ENCODE data around the gene SYT9. TPM values are rescaled to one million over a fixed set of nuclear protein-coding genes. Genes with fewer than 3 reads are reported as not detected.

SYT9 gene
- total and polyA plus RNA-seq, 2 of the 4 experiments (the other 2 are of a cell fraction), result not detected

DNA sequence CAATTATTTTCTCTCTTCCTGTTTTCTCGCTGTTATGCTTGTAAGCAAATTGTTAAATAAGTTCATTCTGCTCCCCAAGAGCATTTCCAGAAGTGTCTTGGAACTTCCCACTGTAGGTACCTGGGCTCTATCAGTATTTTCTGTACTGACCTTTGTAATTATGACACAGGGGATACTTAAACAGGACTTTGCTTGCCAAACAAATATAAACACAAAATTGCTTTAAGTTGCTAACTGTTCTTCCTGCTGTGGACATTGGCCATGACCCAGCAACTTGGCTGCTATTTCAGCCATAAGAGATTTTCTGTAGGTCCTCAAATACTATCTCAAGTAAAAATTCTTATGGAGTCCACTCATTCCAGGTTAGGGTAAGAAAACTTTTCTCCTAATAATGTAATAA, 30.1 kb downstream of the SYT9 start:
- DNase-seq (no peak), ATAC-seq (ENCODE audit: low read depth) (no peak)
- no peak overlapping the region for H3K27ac ChIP-seq (ENCODE audit: insufficient read depth, low read length)
- POLR2A ChIA-PET (ENCODE audit: unreplicated experiment), result no interaction called here
- H2AFZ ChIP-seq (replicated peaks; ENCODE audit: low read length, poor library complexity), result no peak overlapping the region
- WGBS, 2 experiments (ENCODE audit: extremely low coverage in 2 of 2, insufficient read length in 1 of 2), result no CpG with 5 or more reads among the region's 1 CpG
- H4K8ac ChIP-seq (ENCODE audit: low read depth in 2 of 2, low read length in 2 of 2), result no peak overlapping the region
- no peak overlapping the region for H2BK15ac ChIP-seq (ENCODE audit: low read depth, low read length)
- no peak overlapping the region for H3K4me2 ChIP-seq (ENCODE audit: low read depth, low read length)
- no peaks in the 10 kb centered on the region for H3K79me1 ChIP-seq (ENCODE audit: low read depth in 1 of 2, low read length in 2 of 2)
- no peaks in the 10 kb centered on the region for H3K4me1 ChIP-seq (ENCODE audit: control insufficient read depth, insufficient read depth, low read length)
- H2BK120ac ChIP-seq (ENCODE audit: low read depth, low read length), result no peak overlapping the region
- no peak overlapping the region for H2AK5ac ChIP-seq (ENCODE audit: low read depth, low read length)
- H2BK20ac ChIP-seq (ENCODE audit: low read depth, low read length), result no peak overlapping the region
- H3K36me3 ChIP-seq (ENCODE audit: control insufficient read depth, insufficient read depth, low read length), result no peaks in the 10 kb centered on the region
- intact Hi-C loops (cut with micrococcal nuclease) (no loop called here), dilution Hi-C loops (cut with HindIII; ENCODE audit: low sequenced_read_pairs, unreplicated experiment) (no loop called here), in situ Hi-C loops (cut with MboI; ENCODE audit: low sequenced_read_pairs) (no loop called here)
- no peak overlapping the region for H4K5ac ChIP-seq (ENCODE audit: low read depth, low read length)
- H3K9me1 ChIP-seq (ENCODE audit: insufficient read depth, low read length), result no peaks in the 10 kb centered on the region
- H3K9me3 ChIP-seq (ENCODE audit: control insufficient read depth, insufficient read depth, low read length), result no peaks in the 10 kb centered on the region
- no peak overlapping the region for H4K91ac ChIP-seq (ENCODE audit: insufficient read depth, low read depth, low read length)
- no peaks in the 10 kb centered on the region for H3K27me3 ChIP-seq (ENCODE audit: control insufficient read depth, insufficient read depth, low read length)
- TF ChIP-seq RFX5 (IDR thresholded peaks at IDR 0.05; ENCODE audit: low read depth, low read length), result no peak
- TF ChIP-seq MXI1 (IDR thresholded peaks at IDR 0.05; ENCODE audit: borderline replicate concordance, low read depth, low read length), result no peak
- no peak for TF ChIP-seq MAZ (IDR thresholded peaks at IDR 0.05; ENCODE audit: borderline replicate concordance, low read depth, low read length)
- TF ChIP-seq SMC3 (IDR thresholded peaks at IDR 0.05; ENCODE audit: low read depth, low read length), result no peak
- no peak for TF ChIP-seq NFE2L2 (IDR thresholded peaks at IDR 0.05; ENCODE audit: low read depth, low read length)
- no peak for TF ChIP-seq CHD1 (IDR thresholded peaks at IDR 0.05; ENCODE audit: low read depth, low read length)
- no peak for TF ChIP-seq CEBPB (IDR thresholded peaks at IDR 0.05; ENCODE audit: low read depth, low read length)
- no peak for TF ChIP-seq RCOR1 (IDR thresholded peaks at IDR 0.05; ENCODE audit: insufficient replicate concordance, low read length)
- TF ChIP-seq FOS (IDR thresholded peaks at IDR 0.05; ENCODE audit: low read depth, low read length), result no peak
- no peak for TF ChIP-seq BHLHE40 (IDR thresholded peaks at IDR 0.05; ENCODE audit: low read depth, low read length)
- TF ChIP-seq, protein P1, sequence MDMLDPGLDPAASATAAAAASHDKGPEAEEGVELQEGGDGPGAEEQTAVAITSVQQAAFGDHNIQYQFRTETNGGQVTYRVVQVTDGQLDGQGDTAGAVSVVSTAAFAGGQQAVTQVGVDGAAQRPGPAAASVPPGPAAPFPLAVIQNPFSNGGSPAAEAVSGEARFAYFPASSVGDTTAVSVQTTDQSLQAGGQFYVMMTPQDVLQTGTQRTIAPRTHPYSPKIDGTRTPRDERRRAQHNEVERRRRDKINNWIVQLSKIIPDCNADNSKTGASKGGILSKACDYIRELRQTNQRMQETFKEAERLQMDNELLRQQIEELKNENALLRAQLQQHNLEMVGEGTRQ (IDR thresholded peaks at IDR 0.05; ENCODE audit: low read depth, low read length), result no peak
- TF ChIP-seq, protein P2, sequence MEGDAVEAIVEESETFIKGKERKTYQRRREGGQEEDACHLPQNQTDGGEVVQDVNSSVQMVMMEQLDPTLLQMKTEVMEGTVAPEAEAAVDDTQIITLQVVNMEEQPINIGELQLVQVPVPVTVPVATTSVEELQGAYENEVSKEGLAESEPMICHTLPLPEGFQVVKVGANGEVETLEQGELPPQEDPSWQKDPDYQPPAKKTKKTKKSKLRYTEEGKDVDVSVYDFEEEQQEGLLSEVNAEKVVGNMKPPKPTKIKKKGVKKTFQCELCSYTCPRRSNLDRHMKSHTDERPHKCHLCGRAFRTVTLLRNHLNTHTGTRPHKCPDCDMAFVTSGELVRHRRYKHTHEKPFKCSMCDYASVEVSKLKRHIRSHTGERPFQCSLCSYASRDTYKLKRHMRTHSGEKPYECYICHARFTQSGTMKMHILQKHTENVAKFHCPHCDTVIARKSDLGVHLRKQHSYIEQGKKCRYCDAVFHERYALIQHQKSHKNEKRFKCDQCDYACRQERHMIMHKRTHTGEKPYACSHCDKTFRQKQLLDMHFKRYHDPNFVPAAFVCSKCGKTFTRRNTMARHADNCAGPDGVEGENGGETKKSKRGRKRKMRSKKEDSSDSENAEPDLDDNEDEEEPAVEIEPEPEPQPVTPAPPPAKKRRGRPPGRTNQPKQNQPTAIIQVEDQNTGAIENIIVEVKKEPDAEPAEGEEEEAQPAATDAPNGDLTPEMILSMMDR (conservative IDR thresholded peaks at IDR 0.05; ENCODE audit: low read depth, low read length), result no peak
- no peak for TF ChIP-seq RAD21 (IDR thresholded peaks at IDR 0.05; ENCODE audit: low read length)
- TF ChIP-seq, protein P3, sequence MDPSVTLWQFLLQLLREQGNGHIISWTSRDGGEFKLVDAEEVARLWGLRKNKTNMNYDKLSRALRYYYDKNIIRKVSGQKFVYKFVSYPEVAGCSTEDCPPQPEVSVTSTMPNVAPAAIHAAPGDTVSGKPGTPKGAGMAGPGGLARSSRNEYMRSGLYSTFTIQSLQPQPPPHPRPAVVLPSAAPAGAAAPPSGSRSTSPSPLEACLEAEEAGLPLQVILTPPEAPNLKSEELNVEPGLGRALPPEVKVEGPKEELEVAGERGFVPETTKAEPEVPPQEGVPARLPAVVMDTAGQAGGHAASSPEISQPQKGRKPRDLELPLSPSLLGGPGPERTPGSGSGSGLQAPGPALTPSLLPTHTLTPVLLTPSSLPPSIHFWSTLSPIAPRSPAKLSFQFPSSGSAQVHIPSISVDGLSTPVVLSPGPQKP (IDR thresholded peaks at IDR 0.05; ENCODE audit: borderline replicate concordance, low read depth, low read length), result no peak
- TF ChIP-seq MAFK (IDR thresholded peaks at IDR 0.05; ENCODE audit: low read depth, low read length), result no peak
- no peak for TF ChIP-seq POLR2A (IDR thresholded peaks at IDR 0.05; ENCODE audit: low read depth, low read length)
- BruUV-seq (replicated peaks), result no TSS peak
- no peak overlapping the region for H3K18ac ChIP-seq (ENCODE audit: low read depth, low read length)
- CTCF ChIA-PET, result no interaction called here
- no peak overlapping the region for H3K4me3 ChIP-seq (ENCODE audit: insufficient read depth, low read depth, low read length)
- H3K9ac ChIP-seq (ENCODE audit: low read depth, low read length), result no peak overlapping the region
- no peak overlapping the region for H3K4ac ChIP-seq (ENCODE audit: low read depth, low read length)
- no peak overlapping the region for H2AK9ac ChIP-seq (replicated peaks; ENCODE audit: low read depth, low read length, poor library complexity)
- no peak overlapping the region for H2BK5ac ChIP-seq (ENCODE audit: low read depth, low read length, poor library complexity, severe bottlenecking)
- H3K14ac ChIP-seq (replicated peaks; ENCODE audit: low read depth, low read length), result no peak overlapping the region
- no peak overlapping the region for H3K23ac ChIP-seq (ENCODE audit: low read depth, low read length)
- H3K56ac ChIP-seq (ENCODE audit: extremely low read depth, insufficient read depth, low read length), result no peak overlapping the region
- no peaks in the 10 kb centered on the region for H4K20me1 ChIP-seq (ENCODE audit: insufficient read depth, low read length)
